AML-193 (cell line): ENCODE results near the gene GTF2H4.
"Not testable (repeated sequence)": the region's sequence is repeated elsewhere in the genome, so short reads cannot be mapped to it uniquely, and the experiment has no call there.

Experiments
- DNase-seq, 2 experiments: peaks; one replicate each; lab custom pipeline; 2025; lab: John Stamatoyannopoulos, UW

Gene GTF2H4

GRCh38 chr6:30924040-30924627 is 16.1 kb downstream of the GTF2H4 start:
- DNase-seq: not testable (repeated sequence)

GRCh38 chr6:30926644-30927043 is 18.6 kb downstream of the GTF2H4 start:
- DNase-seq: no peak

- not testable (repeated sequence) for DNase-seq
Measured at GRCh38 chr6:30927080-30927479, 19.1 kb downstream of the GTF2H4 start.

DNA sequence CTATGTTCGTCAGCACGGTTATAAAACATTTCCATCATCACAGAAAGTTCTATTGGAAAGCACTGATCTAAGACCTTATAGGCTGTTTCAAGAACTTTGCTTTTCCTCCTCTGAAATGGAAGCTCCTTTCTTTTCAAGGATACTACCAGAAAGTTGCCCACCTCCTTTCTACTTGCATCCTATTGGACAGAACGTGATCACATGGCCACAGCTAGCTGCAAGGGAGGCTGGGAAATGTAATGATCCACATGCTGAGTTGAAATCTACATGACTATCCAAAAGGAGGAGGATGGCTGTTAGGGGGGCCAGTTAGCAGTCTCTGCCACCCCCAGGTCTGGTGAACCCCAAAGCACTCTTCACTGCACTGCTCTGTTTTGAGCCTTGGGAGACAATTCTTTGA is 20.7 kb downstream of the GTF2H4 start:
- DNase-seq: no peak

DNA sequence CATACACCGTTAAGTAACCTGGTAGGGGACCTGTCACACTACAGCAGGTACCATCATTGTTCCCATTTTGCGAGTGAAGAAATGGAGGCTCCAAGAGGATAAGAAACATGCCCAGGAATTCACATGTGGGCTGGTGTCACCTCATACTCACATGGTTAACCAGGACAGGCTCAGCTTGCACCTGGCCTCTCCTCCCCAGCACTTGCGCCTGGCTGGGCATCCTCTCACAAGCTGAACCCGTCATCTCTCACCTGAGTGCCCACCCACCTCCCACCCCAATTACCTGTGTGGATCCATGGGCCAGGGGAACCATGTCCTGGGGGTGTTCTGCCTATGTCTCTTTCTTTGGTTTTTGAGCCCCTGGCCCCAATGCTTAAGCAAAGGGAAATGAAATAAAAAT is 22.5 kb downstream of the GTF2H4 start:
- no peak for DNase-seq

DNA sequence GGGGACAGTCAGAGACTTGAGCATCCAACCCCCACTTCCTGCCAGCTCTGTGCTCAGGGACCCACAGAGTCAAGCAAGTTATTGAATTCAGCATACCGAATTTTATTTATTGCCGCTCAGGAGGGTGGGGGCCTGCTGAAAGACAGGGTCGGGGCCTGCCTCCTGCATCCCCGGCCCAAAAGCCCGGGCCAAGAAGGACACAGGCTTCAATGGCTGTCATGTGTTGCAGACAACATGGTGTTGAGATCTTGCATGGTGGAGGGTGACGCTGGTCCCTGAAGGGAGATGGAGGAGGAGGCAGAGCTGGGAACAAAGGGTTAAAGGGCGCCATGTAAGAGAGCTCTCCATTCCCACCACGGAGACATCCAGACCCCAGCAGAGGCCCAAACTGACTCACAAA is 23.3 kb downstream of the GTF2H4 start:
- no peak for DNase-seq

- DNase-seq: no peak
Measured at GRCh38 chr6:30931969-30932645, 24.1 kb downstream of the GTF2H4 start, which contains the start of gene SFTA2. Gene SFTA2, minus strand, starts transcription at chr6:30932170. Its CDS starts 74 bp downstream, at chr6:30932096.

GRCh38 chr6:30932665-30933365 is 24.8 kb downstream of the GTF2H4 start:
- DNase-seq: no peak

DNA sequence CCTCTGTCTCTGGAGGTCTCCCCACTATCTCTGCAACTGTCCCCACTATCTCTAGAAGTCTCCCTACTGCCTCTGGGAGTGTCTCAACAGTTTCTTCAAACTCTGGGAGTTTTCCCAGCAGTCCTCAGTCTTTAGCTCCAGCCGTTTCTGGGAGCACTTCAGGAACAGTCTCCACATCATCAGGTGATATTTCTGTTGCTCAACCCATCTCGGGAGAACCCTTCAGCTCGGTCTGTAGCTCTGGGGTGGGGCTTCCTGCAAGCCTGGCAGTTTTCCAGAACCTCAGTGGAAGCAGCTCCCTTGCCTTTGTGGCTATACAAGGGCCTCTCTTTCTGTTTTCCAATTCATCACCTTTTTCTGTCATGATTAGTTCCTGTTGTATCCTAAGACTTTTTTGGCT is 27.0 kb downstream of the GTF2H4 start:
- no peak for DNase-seq

- DNase-seq: no peak
Measured at GRCh38 chr6:30937265-30937664, 29.3 kb downstream of the GTF2H4 start.

GRCh38 chr6:30938730-30939129 is 30.7 kb downstream of the GTF2H4 start:
- no peak for DNase-seq

- no peak for DNase-seq
Measured at GRCh38 chr6:30939473-30939872, 31.5 kb downstream of the GTF2H4 start.

- DNase-seq: no peak
Measured at GRCh38 chr6:30940361-30940986, 32.5 kb downstream of the GTF2H4 start, which contains the start of gene MUCL3. Gene MUCL3, plus strand, starts transcription at chr6:30940973. Its CDS starts 27 bp downstream, at chr6:30941000.

DNA sequence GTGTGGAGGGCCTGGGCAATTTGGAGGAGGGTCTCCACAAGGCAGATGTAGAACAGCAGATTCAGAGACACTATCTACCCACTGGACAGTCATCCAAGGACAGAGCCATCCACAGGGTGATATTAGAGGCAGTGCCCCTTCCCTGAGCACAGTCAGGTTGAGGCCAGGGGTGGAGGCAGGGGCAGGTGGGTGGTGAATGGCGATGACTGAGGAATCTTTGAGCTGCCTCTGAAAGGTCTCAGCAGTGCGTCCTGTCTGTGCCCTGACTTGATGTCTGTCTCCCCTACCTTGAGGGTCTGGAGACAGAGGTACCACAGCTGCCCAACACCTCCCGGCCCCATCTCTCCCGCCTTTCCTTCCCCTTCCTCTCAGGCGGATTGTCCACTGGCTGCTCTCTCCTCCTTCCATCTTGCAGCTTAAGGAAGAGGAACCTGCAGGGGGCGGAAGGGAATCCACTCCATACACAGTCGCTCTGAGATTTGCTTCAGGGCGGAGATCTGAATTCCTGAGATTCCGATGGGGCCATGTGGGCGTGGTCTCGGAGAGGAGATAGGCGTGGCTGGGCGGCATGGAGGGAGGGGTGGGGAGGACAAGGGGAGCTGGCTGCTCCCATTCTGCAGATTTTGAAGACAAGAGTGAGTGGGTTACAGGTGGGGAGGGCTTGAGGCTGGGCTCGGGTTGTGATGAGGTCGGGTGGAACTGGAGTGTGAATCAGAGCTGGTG is 34.5 kb downstream of the GTF2H4 start:
- DNase-seq: no peak

- no peak for DNase-seq
Measured at GRCh38 chr6:30944051-30944450, 36.0 kb downstream of the GTF2H4 start.

DNA sequence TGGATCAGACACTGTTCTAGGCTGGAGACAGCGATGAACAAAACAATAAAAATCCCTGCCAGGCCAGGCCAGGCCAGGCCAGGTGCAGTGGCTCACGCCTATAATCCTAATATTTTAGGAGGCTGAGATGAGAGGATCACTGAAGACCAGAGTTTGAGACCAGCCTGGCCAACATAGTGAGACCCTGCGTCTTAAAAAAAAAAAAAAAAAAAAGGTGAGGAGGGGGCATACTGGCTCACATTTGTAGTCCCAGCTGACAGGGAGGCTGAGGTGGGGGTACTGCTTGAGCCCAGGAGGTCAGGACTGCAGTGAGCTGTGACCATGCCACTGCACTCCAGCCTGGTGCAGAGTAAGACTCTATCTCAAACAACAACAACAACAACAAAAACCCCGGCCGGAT is 37.3 kb downstream of the GTF2H4 start:
- DNase-seq: no peak

DNA sequence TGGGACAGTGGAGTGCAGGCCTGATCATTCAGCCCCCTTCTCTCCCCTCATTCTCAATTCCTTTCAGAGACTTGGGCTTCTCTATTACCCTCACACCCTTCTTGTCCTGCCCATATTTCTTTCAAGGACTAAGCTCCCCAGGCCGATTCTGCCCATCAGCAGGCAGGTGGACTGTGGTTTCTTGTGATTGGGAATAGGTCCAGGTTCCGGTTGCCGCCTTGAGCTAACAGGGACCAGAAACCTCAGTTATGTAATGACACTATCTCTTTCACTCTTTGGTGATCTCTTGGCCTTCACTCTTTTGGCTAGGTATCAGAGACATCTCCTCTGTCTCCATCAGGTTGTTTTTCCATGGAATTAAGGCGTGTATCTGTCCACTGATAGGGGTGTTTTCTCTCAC is 39.2 kb downstream of the GTF2H4 start:
- DNase-seq: no peak

DNA sequence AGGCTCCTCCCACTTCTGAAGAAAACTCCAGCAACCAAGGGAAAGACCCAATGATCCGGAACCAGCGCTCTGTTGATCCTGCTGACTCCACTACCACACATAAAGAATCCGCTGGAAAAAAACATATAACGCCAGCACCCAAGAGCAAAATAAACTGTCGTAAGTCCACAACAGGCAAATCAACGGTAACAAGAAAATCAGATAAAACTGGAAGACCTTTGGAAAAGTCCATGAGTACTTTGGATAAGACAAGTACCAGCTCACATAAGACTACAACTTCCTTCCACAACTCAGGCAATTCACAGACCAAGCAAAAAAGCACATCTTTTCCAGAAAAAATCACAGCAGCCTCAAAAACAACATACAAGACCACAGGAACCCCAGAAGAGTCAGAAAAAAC is 40.8 kb downstream of the GTF2H4 start:
- no peak for DNase-seq

- no peak for DNase-seq
Measured at GRCh38 chr6:30951907-30952469, 44.0 kb downstream of the GTF2H4 start.

DNA sequence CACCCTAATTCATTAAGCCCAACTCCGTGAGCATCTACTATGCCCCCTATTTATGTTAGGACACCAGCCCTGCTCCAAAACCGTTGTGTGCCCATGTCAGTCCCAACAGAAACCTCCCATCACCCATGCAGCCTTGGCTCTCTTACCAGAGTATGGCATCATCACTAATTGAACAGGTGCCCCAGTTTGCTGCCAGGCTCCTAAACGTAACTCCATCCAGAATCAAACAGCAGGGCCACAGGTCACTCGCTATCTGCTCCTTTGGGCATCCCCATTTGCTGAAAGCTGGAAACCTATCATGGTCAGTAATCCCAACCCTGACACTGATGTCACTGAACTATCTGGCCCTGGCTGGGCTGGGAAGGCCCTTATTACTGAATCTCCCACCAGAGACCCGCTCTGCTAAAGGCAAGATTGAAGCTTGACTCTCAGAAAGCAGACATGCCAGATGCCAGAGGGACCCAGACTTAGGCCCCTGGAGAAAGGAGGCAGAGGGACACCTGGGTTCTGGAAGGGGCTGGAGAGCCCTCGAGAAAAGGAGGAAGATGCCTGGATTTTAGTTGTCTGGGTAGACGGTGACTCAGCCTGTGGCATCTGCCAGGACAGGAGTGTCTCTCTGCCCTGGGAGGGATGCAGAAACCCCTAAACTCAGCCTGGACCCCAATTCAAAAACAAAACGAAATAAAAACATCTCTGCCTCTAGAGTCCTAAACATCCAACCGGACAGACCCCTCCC is 46.8 kb downstream of the GTF2H4 start:
- DNase-seq: no peak
